Mononuclear cell (primary cell): ENCODE data around the gene ZFP62. TPM values are rescaled to one million over a fixed set of nuclear protein-coding genes. Genes with fewer than 3 reads are reported as not detected.
"Not testable (repeated sequence)": the region's sequence is repeated elsewhere in the genome, so short reads cannot be mapped to it uniquely, and the experiment has no call there.

Experiments
- H3K27me3 ChIP-seq: 2 replicates; pipeline ENCODE4 v1.6.0; 2011; ENCODE audit warnings: low read length, control low read depth; ENCODE audit not compliant: insufficient read depth
- H3K4me1 ChIP-seq: 2 replicates; pipeline ENCODE4 v1.5.1; 2011; ENCODE audit warnings: mild to moderate bottlenecking, low read length, control low read depth; ENCODE audit not compliant: insufficient read depth
- H3K4me3 ChIP-seq: 2 replicates; pipeline ENCODE4 v1.5.1; 2011; ENCODE audit warnings: mild to moderate bottlenecking, low read length, moderate library complexity
- H3K9me3 ChIP-seq: 2 replicates; pipeline ENCODE4 v1.5.1; 2011; ENCODE audit warnings: low read depth, mild to moderate bottlenecking, control low read depth, low read length
- total RNA-seq: library from RNA; depleted of rRNA; stranded (reverse); fragments of >200 nt; gene quantifications from one replicate; pipeline ENCODE4 v1.2.3, GENCODE V29; 2012

ZFP62 gene
- total RNA-seq = 9.4 TPM

DNA sequence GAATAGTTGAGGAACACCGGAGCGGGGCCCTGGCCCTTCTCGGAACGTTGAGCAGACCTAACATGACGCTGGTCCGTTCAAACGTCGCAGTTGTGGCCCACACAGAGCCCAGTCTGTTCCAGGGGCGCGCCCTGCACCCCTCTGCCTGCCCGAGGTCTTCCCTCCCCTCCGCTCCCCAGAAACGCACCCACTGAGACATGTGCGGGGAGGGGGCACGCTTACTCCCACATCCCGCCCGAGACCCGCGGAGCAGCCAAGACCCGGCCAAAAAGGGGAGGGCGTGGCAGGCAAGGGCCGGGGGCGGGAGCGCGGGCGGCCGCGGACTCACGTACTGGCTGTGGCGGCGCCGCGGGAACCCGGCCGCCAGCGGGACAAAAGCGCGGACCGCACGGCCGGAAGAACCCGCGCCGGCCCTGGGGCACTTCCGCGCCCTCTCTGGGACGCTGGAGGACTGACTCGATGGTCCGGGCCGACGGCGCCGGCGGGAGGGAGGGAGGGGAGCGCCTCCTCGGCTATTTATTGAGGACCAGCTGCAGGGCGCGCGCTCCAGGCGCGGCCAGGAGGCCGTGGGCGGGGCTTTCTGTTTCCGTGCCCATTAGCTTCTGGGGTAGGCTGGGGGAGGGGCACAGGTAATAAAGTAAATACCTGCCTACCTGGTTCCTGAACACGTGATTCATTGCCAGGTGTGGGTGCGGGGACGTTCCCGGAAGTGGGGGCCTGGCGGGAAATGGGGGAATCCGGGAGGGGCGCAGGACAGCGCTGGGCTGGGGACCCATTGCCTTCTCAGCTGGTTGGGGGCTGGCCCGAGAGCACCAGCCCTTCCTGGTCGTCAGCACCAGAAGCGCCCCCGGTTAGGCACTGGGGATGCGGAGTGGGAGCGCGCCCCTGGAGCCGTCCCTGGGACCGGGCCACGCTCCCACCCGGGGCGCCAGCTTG lies at the start of gene ZFP62:
ZFP62 (minus strand) TSS at position 390 of the 936 bp plus-strand sequence; CDS start at position 333, 57 bp downstream.
- peak within 1 kb of the TSS; percentile 83 for H3K4me3 ChIP-seq
- no peaks in the 10 kb centered on the region for H3K27me3 ChIP-seq
- peaks cover 13% of the 10 kb centered on the region for H3K4me1 ChIP-seq
- H3K9me3 ChIP-seq = no peaks in the 10 kb centered on the region

- H3K9me3 ChIP-seq = no peaks in the 10 kb centered on the region
- peaks cover 19% of the 10 kb centered on the region for H3K4me1 ChIP-seq
- no peaks in the 10 kb centered on the region for H3K27me3 ChIP-seq
- H3K4me3 ChIP-seq = no peak overlapping the region
Observed at GRCh38 chr5:180910735-180911134, 49.7 kb upstream of the ZFP62 start.

DNA sequence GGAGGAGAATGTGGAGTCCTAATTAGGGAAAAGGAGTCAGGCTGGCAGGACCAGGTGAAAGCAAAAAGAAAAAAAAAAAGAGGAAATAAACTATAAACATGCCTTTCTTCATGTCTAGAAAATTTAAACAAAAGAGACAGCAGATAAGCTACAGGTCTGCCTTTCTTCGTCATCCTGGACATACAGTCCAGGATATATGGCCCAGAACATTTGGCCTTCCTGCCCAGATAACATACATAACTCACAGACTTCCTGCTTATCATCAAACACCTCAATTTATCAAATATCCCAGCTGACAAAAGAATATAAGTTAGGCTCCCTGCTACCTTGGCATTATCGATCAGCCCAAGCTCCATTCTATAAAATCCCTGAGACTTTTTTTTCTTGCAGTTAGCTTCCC lies 49.1 kb upstream of the ZFP62 start:
- Histone ChIP-seq H3K4me3 (peak overlapping the region; percentile 13), H3K4me1 (peaks cover 19% of the 10 kb centered on the region), H3K9me3 (no peaks in the 10 kb centered on the region), H3K27me3 (no peaks in the 10 kb centered on the region)

GRCh38 chr5:180909782-180910181 lies 48.7 kb upstream of the ZFP62 start:
- Histone ChIP-seq H3K4me3 (peak overlapping the region; percentile 13), H3K4me1 (peaks cover 19% of the 10 kb centered on the region), H3K27me3 (no peaks in the 10 kb centered on the region), H3K9me3 (no peaks in the 10 kb centered on the region)

DNA sequence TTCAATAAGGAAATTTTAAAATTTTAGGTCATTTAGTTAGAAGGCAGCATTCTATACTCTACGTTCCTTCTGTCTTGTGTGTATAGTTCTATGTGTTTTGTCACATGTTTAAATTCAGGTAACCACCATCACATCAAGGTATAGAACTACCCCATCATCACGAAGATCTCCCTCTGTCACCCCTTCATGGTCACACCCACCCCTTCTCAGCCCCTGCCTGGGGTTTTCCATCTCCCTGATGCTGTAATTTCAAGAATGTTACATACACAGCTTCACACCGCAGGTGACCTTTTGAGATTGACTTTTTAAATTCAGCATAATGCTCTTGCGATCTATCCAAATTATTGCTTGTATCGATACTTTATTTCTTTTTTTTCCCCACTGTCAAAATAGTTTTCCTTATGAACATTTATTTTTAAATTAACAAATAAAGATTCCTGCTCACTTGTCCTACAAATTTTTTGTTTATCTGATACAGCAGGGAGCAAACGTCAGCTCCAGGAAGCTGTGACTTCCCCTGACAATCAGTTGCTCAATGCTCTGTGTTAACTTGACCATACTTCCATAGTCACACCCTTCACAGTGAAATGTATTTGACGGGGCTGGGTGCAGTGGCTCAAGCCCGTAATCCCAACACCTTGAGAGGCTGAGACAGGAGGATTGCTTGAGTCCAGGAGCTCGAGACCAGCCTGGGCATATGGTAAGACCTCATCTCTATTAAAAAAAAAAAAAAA lies 48.1 kb upstream of the ZFP62 start:
- Histone ChIP-seq H3K4me3 (peak overlapping the region; percentile 13), H3K4me1 (peaks cover 19% of the 10 kb centered on the region), H3K9me3 (no peaks in the 10 kb centered on the region), H3K27me3 (no peaks in the 10 kb centered on the region)

- H3K4me1 ChIP-seq = peaks cover 19% of the 10 kb centered on the region
- no peaks in the 10 kb centered on the region for H3K9me3 ChIP-seq
- H3K27me3 ChIP-seq = no peaks in the 10 kb centered on the region
- H3K4me3 ChIP-seq = no peak overlapping the region
Observed at GRCh38 chr5:180908400-180908799, 47.3 kb upstream of the ZFP62 start.

- no peaks in the 10 kb centered on the region for H3K9me3 ChIP-seq
- no peak overlapping the region for H3K4me3 ChIP-seq
- no peaks in the 10 kb centered on the region for H3K27me3 ChIP-seq
- no peaks in the 10 kb centered on the region for H3K4me1 ChIP-seq
Observed at GRCh38 chr5:180901319-180902009, 40.4 kb upstream of the ZFP62 start.

DNA sequence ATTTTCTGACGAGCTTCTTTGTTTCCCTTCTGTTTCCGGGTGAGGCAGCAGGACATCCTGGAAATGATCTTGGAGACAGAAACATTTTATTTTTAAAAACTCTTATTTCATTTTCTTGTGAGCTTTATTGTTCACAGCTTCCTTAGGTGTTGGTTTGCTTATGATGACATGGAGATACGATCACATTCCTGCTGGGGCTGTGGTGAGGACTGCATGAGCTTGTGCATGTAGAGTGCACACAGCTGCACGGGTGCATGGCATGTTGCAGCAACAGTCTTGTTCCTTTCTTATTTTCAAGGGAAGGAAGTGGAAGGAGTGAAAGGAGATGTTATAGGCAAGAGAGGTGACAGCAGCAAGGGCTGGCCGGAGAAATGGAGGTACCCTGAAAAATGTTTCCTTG lies 39.1 kb upstream of the ZFP62 start:
- Histone ChIP-seq H3K9me3 (no peaks in the 10 kb centered on the region), H3K27me3 (no peaks in the 10 kb centered on the region), H3K4me3 (no peak overlapping the region), H3K4me1 (no peaks in the 10 kb centered on the region)

DNA sequence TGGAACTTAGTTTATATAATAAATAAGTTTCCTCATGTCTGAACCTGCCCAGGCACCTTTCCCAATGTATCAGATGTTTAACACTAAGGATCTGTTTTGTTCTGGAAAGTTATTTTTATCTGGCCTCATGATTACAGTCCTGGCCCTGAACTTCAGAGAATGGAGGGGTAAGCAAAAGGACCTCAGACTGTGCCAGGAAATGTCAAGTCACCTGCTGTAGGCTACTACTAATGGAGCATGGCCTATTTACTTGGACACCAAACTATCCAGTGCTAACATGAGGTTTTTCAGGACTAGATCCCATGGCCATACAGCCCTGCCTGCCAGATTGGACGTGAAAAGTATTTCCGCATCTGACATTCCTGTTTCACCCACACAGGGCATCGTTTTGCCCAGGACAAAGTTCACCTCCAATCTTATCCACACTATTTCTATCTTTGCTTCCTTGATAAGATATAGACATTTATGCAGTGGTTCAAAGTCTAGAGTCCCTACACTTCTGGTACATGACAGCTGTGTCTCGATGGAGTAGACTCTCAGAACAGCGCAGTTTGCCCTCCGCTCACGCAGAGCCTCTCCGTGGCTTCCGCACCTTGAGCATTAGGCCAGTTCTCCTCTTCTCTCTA lies 37.7 kb upstream of the ZFP62 start, which contains the start of gene BTNL8:
BTNL8 (plus strand) TSS at position 539 of the 626 bp plus-strand sequence. CDS start 152 bp downstream, outside the sequence.
- no peaks in the 10 kb centered on the region for H3K4me1 ChIP-seq
- no peak within 1 kb of the TSS for H3K4me3 ChIP-seq
- no peaks in the 10 kb centered on the region for H3K9me3 ChIP-seq
- no peaks in the 10 kb centered on the region for H3K27me3 ChIP-seq

DNA sequence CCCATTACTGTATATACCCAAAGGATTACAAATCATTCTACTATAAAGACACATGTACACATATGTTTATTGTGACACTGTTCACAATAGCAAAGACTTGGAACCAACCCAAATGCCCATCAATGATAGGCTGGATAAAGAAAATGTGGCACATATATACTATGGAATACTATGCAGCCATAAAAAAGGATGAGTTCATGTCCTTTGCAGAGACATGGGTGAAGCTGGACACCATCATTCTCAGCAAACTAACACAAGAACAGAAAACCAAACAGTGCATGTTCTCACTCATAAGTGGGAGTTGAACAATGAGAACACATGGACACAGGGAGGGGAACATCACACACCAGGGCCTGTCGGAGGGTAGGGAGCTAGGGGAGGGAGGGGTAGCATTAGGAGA lies 34.3 kb upstream of the ZFP62 start:
- H3K9me3 ChIP-seq, H3K4me3 ChIP-seq, H3K27me3 ChIP-seq, H3K4me1 ChIP-seq: not testable (repeated sequence)

GRCh38 chr5:180889381-180889780 lies 28.3 kb upstream of the ZFP62 start:
- Histone ChIP-seq H3K9me3 (no peaks in the 10 kb centered on the region), H3K27me3 (no peaks in the 10 kb centered on the region), H3K4me1 (peaks cover 9% of the 10 kb centered on the region)

DNA sequence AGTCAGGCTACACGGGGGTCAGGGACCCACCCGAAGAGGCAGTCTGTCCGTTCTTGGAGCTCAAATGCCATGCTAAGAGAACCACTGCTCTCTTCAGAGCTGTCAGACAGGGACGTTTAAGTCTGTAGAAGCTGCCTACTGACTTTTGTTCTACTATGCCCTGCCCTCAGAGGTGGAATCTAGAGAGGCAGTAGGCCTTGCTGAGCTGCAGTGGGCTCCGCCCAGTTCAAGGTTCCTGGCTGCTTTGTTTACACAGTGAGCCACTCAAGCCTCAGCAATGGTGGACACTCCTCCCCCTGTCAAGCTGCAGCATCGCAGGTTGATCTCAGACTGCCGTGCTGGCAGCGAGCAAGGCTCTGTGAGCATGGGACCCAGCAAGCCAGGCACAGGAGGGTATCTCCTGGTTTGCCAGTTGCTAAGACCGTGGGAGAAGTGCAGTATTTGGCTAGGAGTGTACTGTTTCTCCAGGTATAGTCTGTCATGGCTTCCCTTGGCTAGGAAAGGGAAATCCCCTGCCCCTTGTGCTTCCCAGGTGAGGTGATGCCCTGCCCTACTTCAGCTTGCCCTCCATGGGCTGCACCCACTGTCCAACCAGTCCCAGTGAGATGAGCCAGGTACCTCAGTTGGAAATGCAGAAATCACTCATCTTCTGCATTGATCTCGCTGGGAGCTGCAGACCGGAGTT lies 24.9 kb upstream of the ZFP62 start:
- H3K4me3 ChIP-seq, H3K27me3 ChIP-seq, H3K9me3 ChIP-seq, H3K4me1 ChIP-seq: not testable (repeated sequence)

More at GRCh38 chr5:180889381-180889780, 28.3 kb upstream of the ZFP62 start:
- no peak overlapping the region for H3K4me3 ChIP-seq

DNA sequence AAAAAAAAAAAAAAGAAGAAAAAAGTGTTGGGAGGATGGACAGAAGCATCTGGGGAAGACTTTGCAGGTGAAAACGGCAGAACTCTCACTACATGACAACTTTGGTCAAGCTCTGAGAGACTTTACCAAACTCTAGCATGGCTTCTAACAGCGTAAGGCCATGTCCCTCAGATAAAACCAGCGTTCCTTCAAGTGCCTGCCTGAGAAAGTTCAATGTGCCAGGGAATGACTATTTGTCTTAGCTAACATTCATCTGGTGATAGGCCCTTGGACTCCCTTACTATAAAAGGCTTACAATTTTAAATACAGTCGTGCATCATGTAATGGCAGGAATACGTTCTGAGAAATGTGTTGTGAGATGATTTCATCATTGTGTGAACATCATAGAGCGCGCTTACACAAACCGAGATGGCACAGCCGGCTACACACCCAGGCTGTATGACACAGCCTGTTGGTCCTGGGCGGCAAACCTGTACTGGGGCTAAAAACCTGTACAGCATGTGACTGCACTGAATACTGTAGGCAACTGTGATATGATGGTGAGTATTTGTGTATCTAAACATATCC lies 14.9 kb upstream of the ZFP62 start:
- Histone ChIP-seq H3K4me3 (no peak overlapping the region), H3K9me3 (no peaks in the 10 kb centered on the region), H3K27me3 (no peaks in the 10 kb centered on the region), H3K4me1 (peaks cover 19% of the 10 kb centered on the region)
